Type B pancreatic cell (in vitro differentiated cells): Measurements from ENCODE around the gene SLC22A23. TPM values are rescaled to one million over a fixed set of nuclear protein-coding genes. Genes with fewer than 3 reads are reported as not detected.

Source experiments
- DNase-seq: peaks from one replicate; pipeline ENCODE4 v3.0.0; 2021; ENCODE audit warnings: mixed read lengths; ENCODE audit not compliant: unreplicated experiment; ENCODE audit errors: extremely low spot score
- H3K27ac Mint-ChIP-seq: 2 replicates; pipeline ENCODE4 v1.8.0; 2021; ENCODE audit warnings: mild to moderate bottlenecking, mixed read lengths
- H3K27me3 Mint-ChIP-seq: 2 replicates; pipeline ENCODE4 v1.8.0; 2021; ENCODE audit warnings: mixed read lengths
- H3K36me3 Mint-ChIP-seq: 2 replicates; pipeline ENCODE4 v1.8.0; 2021; ENCODE audit warnings: mixed read lengths
- H3K4me1 Mint-ChIP-seq: one replicate; pipeline ENCODE4 v1.8.0; 2021; ENCODE audit warnings: mixed read lengths; ENCODE audit not compliant: unreplicated experiment
- H3K4me3 Mint-ChIP-seq: 2 replicates; pipeline ENCODE4 v1.8.0; 2021; ENCODE audit warnings: mild to moderate bottlenecking, mixed read lengths
- H3K9me3 Mint-ChIP-seq: 2 replicates; pipeline ENCODE4 v1.8.0; 2021; ENCODE audit warnings: mixed read lengths
- total RNA-seq: library from RNA; stranded (reverse); gene quantifications from 2 replicates; pipeline ENCODE4 v1.2.1, GENCODE V29; 2021; ENCODE audit warnings: low replicate concordance
- TF ChIP-seq, protein P1 (sequence below): fragments of 200-600 bp; sonication (generic); conservative IDR thresholded peaks from 2 replicates; pipeline ENCODE4 v1.5.0; 2021; ENCODE audit warnings: antibody characterized with exemption, mild to moderate bottlenecking

The SLC22A23 gene
- total RNA-seq, 1 donor from 2014 or later, result 36.6 TPM

DNA sequence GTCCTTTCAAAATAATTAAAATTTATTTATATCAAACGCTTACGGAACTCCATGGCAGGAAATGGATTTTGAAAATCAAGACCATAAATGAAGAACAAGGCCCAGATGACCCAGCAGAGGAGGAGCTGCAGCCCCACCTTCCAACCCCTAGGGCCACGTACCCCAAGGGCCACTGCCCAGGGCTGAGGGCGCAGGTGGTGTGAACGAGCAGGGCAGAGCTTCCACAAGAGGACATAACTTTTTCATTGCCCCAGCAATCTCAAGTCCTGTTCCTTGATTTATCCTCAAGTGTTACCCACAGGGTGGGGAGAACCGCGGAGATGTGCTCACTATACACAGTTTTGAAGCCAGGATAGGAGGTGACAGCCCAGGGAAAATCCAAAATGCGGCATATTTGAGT lies 155.3 kb downstream of the SLC22A23 start:
- TF ChIP-seq, protein P1, sequence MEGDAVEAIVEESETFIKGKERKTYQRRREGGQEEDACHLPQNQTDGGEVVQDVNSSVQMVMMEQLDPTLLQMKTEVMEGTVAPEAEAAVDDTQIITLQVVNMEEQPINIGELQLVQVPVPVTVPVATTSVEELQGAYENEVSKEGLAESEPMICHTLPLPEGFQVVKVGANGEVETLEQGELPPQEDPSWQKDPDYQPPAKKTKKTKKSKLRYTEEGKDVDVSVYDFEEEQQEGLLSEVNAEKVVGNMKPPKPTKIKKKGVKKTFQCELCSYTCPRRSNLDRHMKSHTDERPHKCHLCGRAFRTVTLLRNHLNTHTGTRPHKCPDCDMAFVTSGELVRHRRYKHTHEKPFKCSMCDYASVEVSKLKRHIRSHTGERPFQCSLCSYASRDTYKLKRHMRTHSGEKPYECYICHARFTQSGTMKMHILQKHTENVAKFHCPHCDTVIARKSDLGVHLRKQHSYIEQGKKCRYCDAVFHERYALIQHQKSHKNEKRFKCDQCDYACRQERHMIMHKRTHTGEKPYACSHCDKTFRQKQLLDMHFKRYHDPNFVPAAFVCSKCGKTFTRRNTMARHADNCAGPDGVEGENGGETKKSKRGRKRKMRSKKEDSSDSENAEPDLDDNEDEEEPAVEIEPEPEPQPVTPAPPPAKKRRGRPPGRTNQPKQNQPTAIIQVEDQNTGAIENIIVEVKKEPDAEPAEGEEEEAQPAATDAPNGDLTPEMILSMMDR, result no peak
- Mint-ChIP-seq H3K4me3 (no peak overlapping the region), H3K9me3 (peaks cover 12% of the 10 kb centered on the region), H3K27ac (no peak overlapping the region), H3K36me3 (peaks cover 47% of the 10 kb centered on the region), H3K27me3 (no peaks in the 10 kb centered on the region), H3K4me1 (peaks cover 5% of the 10 kb centered on the region)
- no peak for DNase-seq

DNA sequence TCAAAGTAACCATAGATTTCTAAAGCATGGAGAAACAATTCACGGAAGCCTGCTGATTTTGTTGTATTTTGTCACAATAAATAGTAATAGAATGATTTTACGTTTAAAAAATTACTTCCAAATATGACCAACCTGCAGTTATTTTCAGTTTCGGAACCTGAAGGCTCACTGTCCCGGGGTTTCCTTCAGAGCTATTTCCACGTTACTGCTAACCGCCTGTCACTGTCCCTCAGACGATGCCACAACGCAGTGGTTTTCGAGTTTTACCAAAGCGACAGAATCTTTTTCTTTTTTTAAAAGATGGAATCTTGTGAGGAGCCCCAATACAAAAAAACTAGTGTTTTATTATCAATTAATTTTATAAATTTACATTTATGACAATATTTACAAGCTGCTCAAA lies 157.6 kb downstream of the SLC22A23 start:
- H3K9me3 Mint-ChIP-seq, result peaks cover 4% of the 10 kb centered on the region
- H3K4me3 Mint-ChIP-seq, result no peak overlapping the region
- H3K27ac Mint-ChIP-seq, result no peak overlapping the region
- H3K27me3 Mint-ChIP-seq, result no peaks in the 10 kb centered on the region
- DNase-seq, result no peak
- H3K36me3 Mint-ChIP-seq, result peaks cover 39% of the 10 kb centered on the region
- TF ChIP-seq, protein P1, result no peak
- peaks cover 5% of the 10 kb centered on the region for H3K4me1 Mint-ChIP-seq

DNA sequence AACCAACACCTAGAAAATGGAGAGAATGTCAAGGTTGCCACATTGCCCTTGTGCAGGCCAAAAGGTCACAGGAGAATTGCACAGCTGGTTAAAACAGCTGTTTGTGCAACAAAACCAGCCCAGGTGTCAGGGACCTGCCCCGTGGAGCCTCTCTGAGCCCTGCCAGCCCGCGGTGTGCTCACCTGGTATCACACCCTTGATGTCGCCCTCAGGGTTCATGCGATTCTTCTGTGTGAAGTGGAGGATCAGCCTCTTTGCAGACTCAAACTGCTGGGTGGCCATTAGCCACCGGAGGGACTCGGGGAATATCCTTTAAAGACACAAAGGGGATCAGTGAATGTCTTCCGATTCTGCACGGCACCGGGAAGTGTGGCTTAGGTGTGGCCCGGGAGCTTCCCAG lies 158.9 kb downstream of the SLC22A23 start:
- Mint-ChIP-seq H3K27ac (peak overlapping the region; percentile 39), H3K9me3 (no peaks in the 10 kb centered on the region), H3K4me3 (no peak overlapping the region), H3K4me1 (peaks cover 5% of the 10 kb centered on the region), H3K36me3 (peaks cover 39% of the 10 kb centered on the region), H3K27me3 (no peaks in the 10 kb centered on the region)
- DNase-seq, result no peak
- TF ChIP-seq, protein P1, result no peak

DNA sequence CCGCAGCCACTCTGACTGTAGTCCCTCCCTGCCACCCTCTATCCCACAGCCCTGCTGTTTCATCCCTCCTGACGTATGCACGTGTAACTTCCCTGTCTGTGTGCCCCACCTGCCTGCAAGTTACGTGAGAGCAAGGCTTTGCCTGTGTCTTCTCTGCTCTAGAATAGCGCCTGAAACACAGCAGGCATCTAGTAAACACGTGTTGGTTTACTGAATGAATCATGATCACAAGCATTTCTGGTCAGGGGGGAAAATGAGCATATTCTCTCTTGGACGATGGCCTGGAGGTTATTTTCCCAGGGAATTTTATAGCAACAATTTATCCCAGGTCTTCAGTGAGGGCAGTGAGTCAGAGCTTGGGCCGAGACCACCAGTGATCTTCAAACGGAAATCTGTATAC lies 159.8 kb downstream of the SLC22A23 start:
- Mint-ChIP-seq H3K9me3 (no peaks in the 10 kb centered on the region), H3K4me1 (peaks cover 5% of the 10 kb centered on the region), H3K27ac (no peak overlapping the region), H3K27me3 (no peaks in the 10 kb centered on the region), H3K4me3 (no peak overlapping the region), H3K36me3 (peaks cover 32% of the 10 kb centered on the region)
- TF ChIP-seq, protein P1, result no peak
- no peak for DNase-seq

DNA sequence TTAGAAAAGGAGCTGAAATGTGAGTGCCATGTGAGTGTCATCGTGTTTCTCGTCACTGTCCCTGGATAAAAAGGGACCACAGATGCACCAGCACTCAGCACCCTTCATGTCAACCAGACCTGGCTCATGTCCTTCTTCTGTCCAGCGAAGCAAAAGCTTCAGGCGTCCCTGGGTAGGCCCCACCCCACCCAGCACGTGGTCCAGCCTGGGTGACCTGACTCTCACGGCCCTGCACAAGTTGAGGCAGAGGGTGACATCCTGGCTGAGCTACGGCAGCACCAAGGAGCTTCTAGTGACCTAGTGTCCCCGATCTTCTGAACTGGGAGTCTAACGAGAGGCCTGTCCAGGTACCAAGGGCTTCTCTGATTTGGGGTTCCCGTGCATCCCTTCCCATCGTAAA lies 160.3 kb downstream of the SLC22A23 start:
- no peak for DNase-seq
- Mint-ChIP-seq H3K36me3 (peaks cover 31% of the 10 kb centered on the region), H3K4me1 (peaks cover 5% of the 10 kb centered on the region), H3K4me3 (no peak overlapping the region), H3K27me3 (no peaks in the 10 kb centered on the region), H3K9me3 (no peaks in the 10 kb centered on the region), H3K27ac (no peak overlapping the region)
- TF ChIP-seq, protein P1, result no peak

DNA sequence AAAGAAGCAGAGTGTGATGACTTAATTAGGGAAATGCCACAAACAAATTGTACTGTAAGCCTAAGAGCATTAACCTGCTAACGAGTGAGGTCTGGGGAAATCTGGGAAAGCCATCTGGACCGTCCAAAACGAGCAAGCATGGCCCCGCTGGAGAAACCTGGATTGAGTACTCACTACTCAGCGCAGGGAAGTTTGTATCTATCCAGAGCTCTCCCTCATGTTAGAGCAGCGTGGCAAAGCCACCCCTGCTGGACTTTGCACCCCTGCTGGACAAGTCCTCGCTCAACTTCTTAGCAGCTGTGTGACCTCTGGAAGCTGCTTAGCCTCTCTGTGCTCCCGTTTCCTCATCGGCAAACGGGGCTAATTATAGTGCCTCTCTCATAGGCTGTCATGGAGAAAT lies 160.8 kb downstream of the SLC22A23 start:
- no peak for DNase-seq
- H3K4me1 Mint-ChIP-seq, result peaks cover 5% of the 10 kb centered on the region
- H3K36me3 Mint-ChIP-seq, result peaks cover 30% of the 10 kb centered on the region
- no peaks in the 10 kb centered on the region for H3K27me3 Mint-ChIP-seq
- no peak overlapping the region for H3K4me3 Mint-ChIP-seq
- no peaks in the 10 kb centered on the region for H3K9me3 Mint-ChIP-seq
- TF ChIP-seq, protein P1, result no peak
- H3K27ac Mint-ChIP-seq, result no peak overlapping the region
